ENCODE results near the gene MRPS15. TPM values are rescaled to one million over a fixed set of nuclear protein-coding genes. Genes with fewer than 3 reads are reported as not detected.

MRPS15 gene
- total RNA-seq, 1 donor from 2014 or later: 55.5 TPM

- no peak for DNase-seq (ENCODE audit: low spot score in 2 of 2, unreplicated experiment in 2 of 2)
- H3K4me3 Mint-ChIP-seq: no peak overlapping the region
- H3K27ac Mint-ChIP-seq: no peak overlapping the region
- H3K27me3 Mint-ChIP-seq (ENCODE audit: low read depth): no peaks in the 10 kb centered on the region
- no peak for TF ChIP-seq CTCF (IDR thresholded peaks at IDR 0.05; ENCODE audit: unreplicated experiment)
- no peaks in the 10 kb centered on the region for H3K9me3 Mint-ChIP-seq
- H3K36me3 Mint-ChIP-seq: peaks cover 17% of the 10 kb centered on the region
- peaks cover 24% of the 10 kb centered on the region for H3K4me1 Mint-ChIP-seq
Measured at GRCh38 chr1:36453051-36453450, 11.1 kb downstream of the MRPS15 start.

- peak overlapping the region; percentile 93 for H3K4me3 Mint-ChIP-seq
Measured at GRCh38 chr1:36450919-36451305, 13.3 kb downstream of the MRPS15 start.

GRCh38 chr1:36450270-36450918 is 13.8 kb downstream of the MRPS15 start, which contains the start of gene OSCP1:
Gene OSCP1 (minus strand): TSS chr1:36450451. CDS start chr1:36450369, 82 bp downstream.
- peak within 1 kb of the TSS; percentile 93 for H3K4me3 Mint-ChIP-seq
- DNase-seq (ENCODE audit: low spot score in 2 of 2, unreplicated experiment in 2 of 2): peak; percentile 82 to 91
- peak within 1 kb of the TSS; percentile 95 for H3K27ac Mint-ChIP-seq
- no peaks in the 10 kb centered on the region for H3K9me3 Mint-ChIP-seq
- H3K36me3 Mint-ChIP-seq: peaks cover 4% of the 10 kb centered on the region
- H3K27me3 Mint-ChIP-seq (ENCODE audit: low read depth): no peaks in the 10 kb centered on the region
- H3K4me1 Mint-ChIP-seq: peaks cover 30% of the 10 kb centered on the region
- no peak for TF ChIP-seq CTCF (IDR thresholded peaks at IDR 0.05; ENCODE audit: unreplicated experiment)

More at GRCh38 chr1:36450919-36451305, 13.3 kb downstream of the MRPS15 start:
- Mint-ChIP-seq H3K36me3 (peaks cover 8% of the 10 kb centered on the region), H3K27ac (peak overlapping the region; percentile 95), H3K27me3 (ENCODE audit: low read depth) (no peaks in the 10 kb centered on the region), H3K9me3 (no peaks in the 10 kb centered on the region), H3K4me1 (peaks cover 30% of the 10 kb centered on the region)
- DNase-seq (ENCODE audit: low spot score in 2 of 2, unreplicated experiment in 2 of 2): no peak
- no peak for TF ChIP-seq CTCF (IDR thresholded peaks at IDR 0.05; ENCODE audit: unreplicated experiment)

DNA sequence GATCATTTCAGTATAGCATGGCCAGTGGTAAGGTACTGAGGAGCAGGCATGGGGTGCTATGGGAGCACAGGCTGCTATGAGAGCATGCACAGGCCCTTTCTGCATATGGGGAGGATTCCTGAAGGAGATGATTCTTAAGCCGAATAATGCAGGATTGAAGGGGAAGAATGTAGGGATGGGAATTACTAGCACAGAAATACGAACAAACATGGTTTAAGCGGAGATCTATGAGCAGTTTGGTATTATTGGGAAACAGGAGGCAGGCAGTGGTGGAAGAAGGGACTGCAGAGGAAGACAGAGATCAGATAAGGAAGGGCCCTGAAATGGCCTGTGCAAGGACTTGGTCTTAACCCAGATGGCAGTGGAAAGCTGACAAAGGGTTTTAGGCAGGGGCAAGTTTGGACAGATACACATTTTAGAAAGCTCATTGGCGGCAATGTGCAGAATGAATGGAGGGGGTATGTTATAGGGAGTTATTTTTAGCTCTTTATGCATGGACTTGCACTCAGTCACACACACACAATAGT is 15.6 kb downstream of the MRPS15 start:
- H3K27ac Mint-ChIP-seq: peak overlapping the region; percentile 65

DNA sequence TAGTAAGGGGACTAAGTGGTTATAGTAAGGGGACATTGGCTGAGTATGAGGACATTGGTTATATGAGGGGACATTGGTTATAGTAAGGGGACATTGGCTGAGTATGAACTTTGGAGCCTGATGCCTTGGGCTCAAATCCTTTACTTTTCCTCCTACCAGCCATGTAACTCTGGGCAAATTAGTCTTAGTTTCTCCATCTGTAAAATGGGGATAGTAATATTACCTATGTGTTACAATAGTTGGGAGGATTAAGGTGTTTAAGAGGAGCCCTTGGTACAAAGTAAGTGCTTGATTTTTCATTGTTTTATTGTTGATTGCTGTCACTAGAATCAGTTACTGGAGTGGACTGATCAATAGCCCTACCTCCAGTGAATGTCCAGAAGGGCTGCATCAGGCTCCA is 16.7 kb downstream of the MRPS15 start:
- H3K36me3 Mint-ChIP-seq: no peaks in the 10 kb centered on the region
- H3K4me3 Mint-ChIP-seq: no peak overlapping the region
- H3K27me3 Mint-ChIP-seq (ENCODE audit: low read depth): no peaks in the 10 kb centered on the region

More for the DNA sequence above, 15.6 kb downstream of the MRPS15 start:
- H3K36me3 Mint-ChIP-seq: no peaks in the 10 kb centered on the region
- H3K4me3 Mint-ChIP-seq: peak overlapping the region; percentile 93
- DNase-seq (ENCODE audit: low spot score in 2 of 2, unreplicated experiment in 2 of 2): no peak
- no peaks in the 10 kb centered on the region for H3K9me3 Mint-ChIP-seq
- no peak for TF ChIP-seq CTCF (IDR thresholded peaks at IDR 0.05; ENCODE audit: unreplicated experiment)
- H3K4me1 Mint-ChIP-seq: peaks cover 36% of the 10 kb centered on the region
- H3K27me3 Mint-ChIP-seq (ENCODE audit: low read depth): no peaks in the 10 kb centered on the region

More for the DNA sequence above, 16.7 kb downstream of the MRPS15 start:
- Mint-ChIP-seq H3K9me3 (no peaks in the 10 kb centered on the region), H3K4me1 (peaks cover 36% of the 10 kb centered on the region), H3K27ac (no peak overlapping the region)
- DNase-seq (ENCODE audit: low spot score in 2 of 2, unreplicated experiment in 2 of 2): no peak
- TF ChIP-seq CTCF (IDR thresholded peaks at IDR 0.05; ENCODE audit: unreplicated experiment): no peak

All from mesothelial cell of epicardium (in vitro differentiated cells).